NCI-H146 treated with DMSO at 0.1 percent for 48 hours (cell line): ENCODE results near the gene ZG16B.

Experiments
- DNase-seq: peaks from one replicate; lab custom pipeline; 2025; ENCODE audit not compliant: unreplicated experiment; lab: John Stamatoyannopoulos, UW

Gene ZG16B

DNA sequence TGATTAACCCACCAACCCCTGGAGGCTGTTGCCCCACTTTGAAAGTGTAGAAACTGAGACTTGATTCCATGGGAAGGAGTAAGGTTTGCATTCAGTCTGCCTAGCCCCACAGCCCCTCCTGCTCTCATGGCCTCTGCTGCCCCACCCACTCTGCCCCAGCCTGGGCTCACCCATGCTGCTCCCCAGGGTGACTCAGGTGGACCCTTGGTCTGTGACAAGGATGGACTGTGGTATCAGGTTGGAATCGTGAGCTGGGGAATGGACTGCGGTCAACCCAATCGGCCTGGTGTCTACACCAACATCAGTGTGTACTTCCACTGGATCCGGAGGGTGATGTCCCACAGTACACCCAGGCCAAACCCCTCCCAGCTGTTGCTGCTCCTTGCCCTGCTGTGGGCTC, 25.4 kb upstream of the ZG16B start:
- no peak for DNase-seq

- no peak for DNase-seq
Observed at GRCh38 chr16:2806286-2806685, 23.8 kb upstream of the ZG16B start.

- no peak for DNase-seq
Observed at GRCh38 chr16:2808181-2808580, 21.9 kb upstream of the ZG16B start.

DNA sequence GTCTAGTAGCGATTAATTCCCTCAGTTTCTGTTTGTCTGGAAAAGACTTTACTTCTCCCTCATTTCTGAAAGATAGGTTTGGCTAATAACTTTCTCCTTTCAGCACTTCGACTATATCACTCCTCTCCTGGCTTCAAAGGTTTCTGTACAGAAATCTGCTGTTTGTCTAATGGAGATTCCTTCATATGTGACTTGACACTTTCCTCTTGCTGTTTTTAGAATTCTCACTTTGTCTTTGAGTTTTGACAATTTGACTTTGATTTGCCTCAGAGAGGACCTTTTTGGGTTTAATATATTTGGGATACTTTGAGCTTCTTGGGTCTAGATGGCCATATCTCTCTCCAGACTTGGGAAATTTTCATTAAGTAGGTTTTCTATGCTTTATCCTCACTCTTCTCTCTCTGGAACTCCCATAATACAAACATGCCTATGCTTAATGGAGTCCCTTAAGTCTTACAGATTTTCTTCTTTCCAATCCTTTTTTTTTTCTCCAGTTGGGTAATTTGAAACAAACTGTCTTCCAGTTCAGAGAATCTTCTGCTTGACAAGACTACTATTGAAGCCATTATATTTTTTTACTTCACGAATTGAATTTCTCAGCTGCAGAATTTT, 20.8 kb upstream of the ZG16B start:
- DNase-seq: no peak

DNA sequence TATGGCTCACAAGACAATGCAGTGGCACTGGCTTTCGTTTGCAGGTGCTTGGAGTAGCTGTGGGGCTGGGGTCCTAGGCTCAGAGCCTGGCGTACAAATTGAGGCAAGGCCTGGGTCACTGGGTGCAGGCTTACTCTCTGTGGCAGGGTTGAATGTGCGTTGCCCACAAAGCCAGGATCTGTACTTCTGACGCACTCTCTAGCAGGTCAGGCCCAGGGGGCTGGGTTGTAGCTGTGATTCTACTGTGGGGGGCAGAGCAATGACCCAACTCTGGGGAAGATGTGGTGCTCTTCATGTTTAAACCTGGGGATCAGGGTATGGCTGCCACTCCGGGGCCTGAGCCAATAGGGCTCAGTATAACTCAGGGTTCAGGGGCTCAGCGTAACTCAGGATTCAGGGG, 19.5 kb upstream of the ZG16B start:
- no peak for DNase-seq

DNA sequence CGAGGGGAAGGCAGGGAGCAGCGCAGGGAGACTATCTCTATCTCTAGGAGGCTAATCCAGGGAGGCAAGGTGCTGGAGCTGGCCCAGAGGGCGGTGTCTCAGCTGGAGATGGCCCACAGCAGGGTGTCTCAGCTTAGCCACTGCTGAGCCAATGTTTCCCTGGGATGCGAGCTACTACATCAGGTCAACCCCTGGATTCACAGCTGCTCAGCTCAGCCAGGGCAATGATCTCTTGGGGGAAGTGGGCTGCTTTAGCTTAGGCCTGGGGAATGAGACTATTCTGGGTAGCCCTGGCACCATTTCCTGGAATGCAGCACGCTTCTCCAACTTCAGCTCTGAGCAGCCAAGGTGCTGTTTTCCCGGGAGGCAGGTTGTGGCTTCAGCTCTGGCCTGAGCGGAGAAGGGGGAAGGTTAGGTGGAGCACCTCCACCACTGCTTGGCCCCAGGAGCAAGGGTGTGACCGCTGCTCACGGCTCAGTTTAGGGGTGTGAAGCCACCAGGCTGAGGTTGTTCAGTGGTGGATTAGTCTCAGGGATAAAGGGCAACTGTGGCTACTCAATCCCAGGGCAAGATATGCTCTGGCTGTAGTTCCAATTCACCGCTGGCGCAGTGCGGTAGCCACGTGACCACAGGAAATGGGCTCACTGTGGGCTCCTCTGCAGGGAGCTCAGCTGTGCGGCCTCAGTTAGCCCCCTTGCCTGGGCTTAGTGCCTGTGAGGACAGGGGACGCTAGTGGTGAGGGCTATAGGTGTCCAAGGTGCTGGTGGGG, 18.2 kb upstream of the ZG16B start:
- no peak for DNase-seq

GRCh38 chr16:2813771-2814221, 16.3 kb upstream of the ZG16B start:
- DNase-seq: no peak

DNA sequence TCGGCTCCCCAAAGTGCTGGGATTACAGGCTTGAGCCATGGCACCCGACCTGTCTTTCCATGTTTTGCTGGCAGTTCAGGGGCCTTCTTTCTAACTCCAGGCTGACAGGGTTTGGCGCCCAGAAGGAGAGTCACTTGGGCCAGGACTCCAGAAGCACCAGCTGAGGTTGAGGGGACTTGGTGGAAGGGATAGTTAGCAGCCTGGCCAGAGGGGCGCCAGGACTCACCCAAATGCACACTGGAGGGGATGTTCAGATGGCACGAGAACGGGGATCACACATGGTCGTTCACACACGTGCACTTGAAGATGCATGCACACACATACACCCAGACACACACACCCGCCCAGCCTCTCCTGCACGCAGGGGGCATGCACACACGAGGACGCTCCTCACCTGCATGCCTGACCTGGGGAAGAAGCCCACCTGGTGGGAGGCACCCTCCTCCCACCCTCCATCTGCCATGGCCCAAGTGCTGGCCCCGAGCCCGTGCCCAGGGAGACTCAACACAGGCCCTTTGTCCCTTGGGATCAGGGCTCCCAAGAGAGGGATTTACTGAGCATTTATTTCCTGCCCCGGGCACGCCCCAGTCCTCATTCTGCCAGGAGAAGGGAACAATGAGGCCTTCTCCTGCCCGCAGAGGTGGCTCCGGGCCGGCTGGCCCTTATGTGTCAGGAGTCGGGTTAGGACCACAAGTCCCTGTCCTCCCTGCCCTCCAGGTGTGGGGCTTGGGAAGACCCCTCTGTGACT, 15.4 kb upstream of the ZG16B start:
- DNase-seq: no peak

- no peak for DNase-seq
Observed at GRCh38 chr16:2815299-2815771, 14.8 kb upstream of the ZG16B start.

DNA sequence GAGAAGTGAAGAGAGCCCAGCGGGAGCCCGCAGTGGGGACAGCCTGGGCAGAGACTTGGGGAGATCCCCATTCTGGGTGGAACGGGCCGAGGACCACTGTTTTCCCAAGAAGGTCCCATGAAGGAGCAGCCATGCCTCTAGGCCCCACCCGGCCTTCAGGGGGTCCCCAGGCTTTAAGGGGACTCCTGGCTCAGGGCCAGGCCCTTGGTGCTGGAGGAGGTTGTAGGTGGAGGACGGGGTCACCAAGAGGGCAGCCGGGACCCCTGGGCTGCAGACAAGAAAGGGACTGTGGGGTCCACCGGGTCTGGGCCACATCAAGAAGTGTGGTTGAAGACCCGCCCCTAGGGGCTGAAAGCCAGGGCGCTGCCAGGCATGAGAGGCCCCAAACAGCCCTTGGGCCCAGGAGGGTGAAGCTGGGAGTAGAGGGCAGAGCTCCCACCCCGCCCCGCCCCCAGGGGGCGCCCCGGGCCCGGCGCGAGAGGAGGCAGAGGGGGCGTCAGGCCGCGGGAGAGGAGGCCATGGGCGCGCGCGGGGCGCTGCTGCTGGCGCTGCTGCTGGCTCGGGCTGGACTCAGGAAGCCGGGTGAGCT, 13.3 kb upstream of the ZG16B start, which contains the start of gene PRSS21:
PRSS21 (plus strand) TSS at position 487 of the 589 bp plus-strand sequence; CDS start at position 519, 32 bp downstream.
- DNase-seq: no peak

DNA sequence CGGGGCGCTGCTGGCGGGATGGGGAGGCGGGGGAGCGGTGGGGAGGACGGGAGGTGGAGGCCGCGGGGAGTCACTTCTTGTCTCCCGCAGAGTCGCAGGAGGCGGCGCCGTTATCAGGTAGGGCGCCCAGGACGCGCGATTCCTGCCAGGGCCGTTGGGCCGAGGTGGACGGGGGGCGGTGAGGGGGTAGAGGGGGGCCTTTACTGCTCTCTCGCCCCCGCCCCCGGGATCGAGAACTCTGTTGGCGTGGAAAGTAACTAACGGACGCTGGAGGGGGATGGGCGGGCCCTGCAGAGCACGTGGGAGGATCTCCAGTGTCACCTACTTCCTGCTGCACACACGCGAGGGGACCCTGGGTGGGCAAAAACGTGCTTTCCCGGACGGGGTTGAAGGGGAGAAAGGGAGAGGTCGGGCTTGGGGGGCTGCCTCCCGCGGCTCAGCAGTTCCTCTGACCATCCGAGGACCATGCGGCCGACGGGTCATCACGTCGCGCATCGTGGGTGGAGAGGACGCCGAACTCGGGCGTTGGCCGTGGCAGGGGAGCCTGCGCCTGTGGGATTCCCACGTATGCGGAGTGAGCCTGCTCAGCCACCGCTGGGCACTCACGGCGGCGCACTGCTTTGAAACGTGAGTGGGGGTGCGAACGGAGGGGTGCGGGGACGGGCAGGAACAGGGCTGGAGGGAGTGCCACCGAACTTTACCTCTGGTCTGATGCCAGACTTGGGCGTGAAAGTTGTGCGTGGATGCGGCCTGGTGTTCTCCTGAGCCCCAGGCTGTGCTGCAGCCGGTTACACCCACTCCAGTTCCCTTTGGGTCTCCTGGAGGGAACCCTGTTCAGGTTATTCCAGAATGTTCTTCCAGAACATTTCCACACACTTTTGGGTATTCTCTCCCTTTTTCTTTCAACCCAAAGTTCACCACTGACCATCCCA, 12.5 kb upstream of the ZG16B start:
- no peak for DNase-seq

GRCh38 chr16:2818272-2818876, 11.7 kb upstream of the ZG16B start:
- DNase-seq: no peak

DNA sequence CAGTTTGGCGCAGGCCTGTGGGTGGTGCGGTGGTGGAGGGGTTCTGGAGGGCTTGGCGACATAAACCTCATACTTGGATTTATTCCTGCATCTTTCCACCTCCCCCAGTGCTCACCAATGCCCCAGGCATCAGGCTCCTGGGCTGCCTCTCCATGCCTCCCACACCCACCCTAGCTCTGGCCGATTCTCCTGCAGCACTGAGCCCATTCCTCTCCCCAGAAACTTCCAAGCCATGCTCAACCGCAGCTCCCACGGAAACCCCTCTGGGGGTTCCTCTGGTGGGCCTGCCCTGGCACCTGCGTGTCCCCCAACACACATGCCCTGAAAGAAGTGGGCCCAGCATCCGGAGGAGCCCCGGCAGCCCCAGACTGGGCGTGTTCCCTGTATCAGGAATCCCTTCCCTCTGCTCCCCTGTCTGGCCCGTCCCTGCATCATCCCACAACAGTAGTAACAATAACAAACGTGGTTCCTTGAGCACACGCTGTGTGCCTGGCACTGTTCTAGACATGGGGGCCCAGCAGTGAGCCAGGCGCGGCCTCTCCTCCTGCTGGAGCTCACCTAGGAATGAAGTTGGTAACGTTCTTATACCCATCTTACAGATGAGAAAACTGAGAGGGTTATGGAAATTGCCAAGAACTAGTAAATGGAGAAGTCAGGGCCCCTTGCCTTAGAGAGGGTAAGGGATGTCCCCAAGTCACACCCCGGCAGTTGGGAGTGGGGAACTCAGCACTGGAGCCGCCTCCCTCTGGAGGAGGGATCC, 10.7 kb upstream of the ZG16B start:
- DNase-seq: no peak

DNA sequence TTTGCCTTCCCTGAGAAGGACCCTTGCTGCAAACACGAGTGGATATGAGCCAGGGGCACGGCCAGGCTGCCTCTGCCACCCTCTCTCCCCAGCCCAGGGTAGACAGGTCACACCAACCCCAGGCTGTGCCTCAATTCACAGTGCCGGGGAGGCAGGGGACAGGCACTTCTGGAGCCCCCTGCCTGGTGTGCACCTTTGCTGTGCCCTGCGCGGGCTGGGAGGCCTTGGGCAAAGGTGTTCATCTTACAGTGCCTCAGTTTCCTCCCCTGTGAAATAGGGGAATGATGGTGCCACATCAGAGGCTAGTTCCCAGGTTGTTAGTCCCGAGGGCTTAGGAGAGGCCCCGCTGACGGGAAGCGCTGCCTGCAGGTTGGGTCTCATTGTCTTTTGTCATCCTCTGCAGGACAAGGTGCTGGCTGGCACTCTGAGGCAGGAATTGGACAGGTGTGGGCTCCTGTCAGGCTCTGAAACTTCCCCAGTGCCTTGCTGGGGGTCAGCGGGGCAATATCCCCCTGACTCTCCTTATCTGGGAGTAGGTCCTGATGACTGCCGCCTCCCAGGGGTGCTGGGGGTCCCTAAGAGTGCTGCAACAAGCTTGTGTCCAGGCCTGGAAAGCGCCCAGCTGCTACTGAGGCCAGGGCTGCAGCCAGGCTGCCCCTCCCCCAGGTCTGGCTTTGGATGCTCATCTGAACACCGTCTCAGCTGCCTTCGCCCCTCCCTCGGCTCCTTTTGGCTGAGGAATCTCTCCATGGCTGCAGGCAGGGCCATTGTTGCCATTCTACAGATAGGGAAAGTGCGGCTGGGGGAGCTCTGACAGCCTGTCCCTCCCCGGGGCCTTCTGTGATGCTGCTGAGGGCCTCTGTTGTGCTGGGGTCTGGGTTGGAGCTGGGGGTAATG, 9.9 kb upstream of the ZG16B start:
- DNase-seq: no peak

GRCh38 chr16:2820836-2821486, 9.1 kb upstream of the ZG16B start:
- no peak for DNase-seq

DNA sequence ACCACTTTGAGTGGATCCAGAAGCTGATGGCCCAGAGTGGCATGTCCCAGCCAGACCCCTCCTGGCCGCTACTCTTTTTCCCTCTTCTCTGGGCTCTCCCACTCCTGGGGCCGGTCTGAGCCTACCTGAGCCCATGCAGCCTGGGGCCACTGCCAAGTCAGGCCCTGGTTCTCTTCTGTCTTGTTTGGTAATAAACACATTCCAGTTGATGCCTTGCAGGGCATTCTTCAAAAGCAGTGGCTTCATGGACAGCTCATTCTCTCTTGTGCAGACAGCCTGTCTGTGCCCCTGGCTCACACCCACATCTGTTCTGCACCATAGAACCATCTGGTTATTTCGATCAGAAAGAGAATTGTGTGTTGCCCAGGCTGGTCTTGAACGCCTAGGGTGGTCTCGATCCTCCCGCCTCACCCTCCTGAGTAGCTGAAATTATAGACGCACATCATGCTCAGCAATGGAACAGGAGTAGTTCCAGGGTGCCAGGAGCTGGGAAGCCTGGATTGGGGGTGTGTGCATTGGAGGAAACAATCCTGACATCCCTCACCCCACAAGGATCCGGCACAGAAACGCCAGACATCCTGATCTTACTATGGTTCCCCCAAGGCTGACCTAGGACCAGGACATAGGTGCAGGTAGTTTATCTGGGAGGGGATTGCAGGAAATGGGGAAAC, 8.5 kb upstream of the ZG16B start:
- no peak for DNase-seq

- DNase-seq: no peak
Observed at GRCh38 chr16:2822158-2822495, 8.0 kb upstream of the ZG16B start.
